ENCODE results near the gene CAPN12. TPM values are rescaled to one million over a fixed set of nuclear protein-coding genes. Genes with fewer than 3 reads are reported as not detected.

The CAPN12 gene
- total RNA-seq, 1 donor from 2014 or later, result 18.2 TPM

- intact Hi-C loops (cut with DNase I), result no loop called here
- peak; percentile 67 to 73 for ATAC-seq
Measured at GRCh38 chr19:38711726-38712153, 32.5 kb downstream of the CAPN12 start.

GRCh38 chr19:38710928-38711725, 33.1 kb downstream of the CAPN12 start:
- Histone ChIP-seq H3K36me3 (peaks cover 98% of the 10 kb centered on the region), H3K4me1 (peaks cover 68% of the 10 kb centered on the region), H3K9me3 (no peaks in the 10 kb centered on the region), H3K27me3 (ENCODE audit: low read depth) (no peaks in the 10 kb centered on the region), H3K4me3 (no peak overlapping the region), H3K27ac (peak overlapping the region; percentile 24)
- ATAC-seq, result peak in 1 of 2 donors; percentile 1
- TF ChIP-seq CTCF (IDR thresholded peaks at IDR 0.05), result no peak
- DNase-seq, result no peak
- intact Hi-C loops (cut with DNase I), result no loop called here

More at GRCh38 chr19:38711726-38712153, 32.5 kb downstream of the CAPN12 start:
- no peak for TF ChIP-seq CTCF (IDR thresholded peaks at IDR 0.05)
- Histone ChIP-seq H3K36me3 (peaks cover 98% of the 10 kb centered on the region), H3K4me1 (peaks cover 62% of the 10 kb centered on the region), H3K4me3 (no peak overlapping the region), H3K9me3 (no peaks in the 10 kb centered on the region), H3K27me3 (ENCODE audit: low read depth) (no peaks in the 10 kb centered on the region), H3K27ac (peak overlapping the region; percentile 24)
- peak; percentile 73 for DNase-seq

- peaks cover 75% of the 10 kb centered on the region for H3K4me1 ChIP-seq
- no peak for ATAC-seq
- H3K27me3 ChIP-seq (ENCODE audit: low read depth), result no peaks in the 10 kb centered on the region
- intact Hi-C loops (cut with DNase I), result no loop called here
- H3K4me3 ChIP-seq, result no peak overlapping the region
- no peak for TF ChIP-seq CTCF (IDR thresholded peaks at IDR 0.05)
- H3K27ac ChIP-seq, result no peak overlapping the region
- no peaks in the 10 kb centered on the region for H3K9me3 ChIP-seq
- DNase-seq, result no peak
- H3K36me3 ChIP-seq, result peaks cover 98% of the 10 kb centered on the region
Measured at GRCh38 chr19:38710416-38710702, 33.9 kb downstream of the CAPN12 start.

GRCh38 chr19:38709671-38710415, 34.4 kb downstream of the CAPN12 start:
- H3K36me3 ChIP-seq, result peaks cover 98% of the 10 kb centered on the region
- peak overlapping the region; percentile 41 for H3K27ac ChIP-seq
- H3K4me3 ChIP-seq, result no peak overlapping the region
- no peak for TF ChIP-seq CTCF (IDR thresholded peaks at IDR 0.05)
- H3K4me1 ChIP-seq, result peaks cover 80% of the 10 kb centered on the region
- DNase-seq (no peak), ATAC-seq (no peak)
- intact Hi-C loops (cut with DNase I), result no loop called here
- H3K9me3 ChIP-seq, result no peaks in the 10 kb centered on the region
- H3K27me3 ChIP-seq (ENCODE audit: low read depth), result no peaks in the 10 kb centered on the region

GRCh38 chr19:38709119-38709518, 35.2 kb downstream of the CAPN12 start:
- DNase-seq, result no peak
- no peaks in the 10 kb centered on the region for H3K27me3 ChIP-seq (ENCODE audit: low read depth)
- intact Hi-C loops (cut with DNase I), result no loop called here
- no peak overlapping the region for H3K4me3 ChIP-seq
- peak overlapping the region; percentile 41 for H3K27ac ChIP-seq
- peaks cover 80% of the 10 kb centered on the region for H3K4me1 ChIP-seq
- no peak for TF ChIP-seq CTCF (IDR thresholded peaks at IDR 0.05)
- no peaks in the 10 kb centered on the region for H3K9me3 ChIP-seq
- ATAC-seq, result no peak
- H3K36me3 ChIP-seq, result peaks cover 98% of the 10 kb centered on the region

All from lower lobe of right lung (tissue), 2 donors.